Body of pancreas (tissue), 4 donors: ENCODE measurements around the gene CDR2. TPM values are rescaled to one million over a fixed set of nuclear protein-coding genes. Genes with fewer than 3 reads are reported as not detected.

Experiments used
- ATAC-seq: fragments of 150-250 bp; one replicate; pipeline ENCODE4 v1.9.1; 2016
- DNase-seq, 4 donors: peaks; one replicate each; pipeline ENCODE4 v3.0.0-alpha.2; 2019
- H3K27ac ChIP-seq, 4 donors: fragments of 200-600 bp; sonication (generic); 1 replicate in 3 of 4; 2 replicates in 1 of 4; pipeline versions ENCODE4 v1.5.1 to v1.6.1; 2016 to 2019; ENCODE audit warnings: mild to moderate bottlenecking in 1 of 4, mixed read lengths in 1 of 4, moderate library complexity in 1 of 4
- H3K27me3 ChIP-seq, 2 donors: fragments of 200-600 bp; sonication (generic); one replicate each; pipeline ENCODE4 v1.6.0; 2016; ENCODE audit warnings: mild to moderate bottlenecking in 1 of 2
- H3K36me3 ChIP-seq, 2 donors: fragments of 200-600 bp; sonication (generic); replicated peaks in 1 of 2; 2 replicates each; pipeline ENCODE4 v1.5.1; 2016; ENCODE audit warnings: low read depth in 2 of 2; ENCODE audit not compliant: insufficient read depth in 1 of 2
- H3K4me1 ChIP-seq: fragments of 200-600 bp; sonication (generic); one replicate; pipeline ENCODE4 v1.6.0; 2016
- H3K4me3 ChIP-seq, 2 donors: fragments of 200-600 bp; sonication (generic); 1 replicate in 1 of 2; 2 replicates in 1 of 2; pipeline ENCODE4 v1.5.1; 2016 to 2019
- H3K9me3 ChIP-seq, 3 donors: fragments of 200-600 bp; sonication (generic); 1 replicate in 2 of 3; 2 replicates in 1 of 3; pipeline ENCODE4 v1.5.1; 2016
- POLR2A ChIP-seq, 3 donors: fragments of 450-650 bp; IDR thresholded peaks; one replicate each; pipeline ENCODE4 v1.6.1; 2016; ENCODE audit warnings: antibody characterized with exemption in 3 of 3, mild to moderate bottlenecking in 2 of 3
- WGBS, 2 donors: methylation state at CpG; one replicate each; pipeline ENCODE4 v1.1.5; 2017; 5-methylcytosine and 5-hydroxymethylcytosine counted together
- intact Hi-C: fragments of 100-400 bp; cut with DNase I; formaldehyde crosslinking; loops from one replicate; pipeline ENCODE4 v1.15.1; 2023
- total RNA-seq, 2 donors: library from RNA; depleted of rRNA; stranded (reverse); fragments of >200 nt; gene quantifications; one replicate each; pipeline ENCODE4 v1.1.0, GENCODE V29; 2016
- TF ChIP-seq, protein P1 (sequence below), 7 experiments: fragments of 450-650 bp in 4 of 7; fragments of 200-600 bp in 3 of 7; sonication (generic) in 3 of 7; IDR thresholded peaks; one replicate each; pipeline ENCODE4 v1.5.1; 2016 to 2019; ENCODE audit warnings: antibody characterized with exemption in 7 of 7

CDR2 gene
- total RNA-seq, 2 donors from 2014 or later: 15.8 to 16.8 TPM

DNA sequence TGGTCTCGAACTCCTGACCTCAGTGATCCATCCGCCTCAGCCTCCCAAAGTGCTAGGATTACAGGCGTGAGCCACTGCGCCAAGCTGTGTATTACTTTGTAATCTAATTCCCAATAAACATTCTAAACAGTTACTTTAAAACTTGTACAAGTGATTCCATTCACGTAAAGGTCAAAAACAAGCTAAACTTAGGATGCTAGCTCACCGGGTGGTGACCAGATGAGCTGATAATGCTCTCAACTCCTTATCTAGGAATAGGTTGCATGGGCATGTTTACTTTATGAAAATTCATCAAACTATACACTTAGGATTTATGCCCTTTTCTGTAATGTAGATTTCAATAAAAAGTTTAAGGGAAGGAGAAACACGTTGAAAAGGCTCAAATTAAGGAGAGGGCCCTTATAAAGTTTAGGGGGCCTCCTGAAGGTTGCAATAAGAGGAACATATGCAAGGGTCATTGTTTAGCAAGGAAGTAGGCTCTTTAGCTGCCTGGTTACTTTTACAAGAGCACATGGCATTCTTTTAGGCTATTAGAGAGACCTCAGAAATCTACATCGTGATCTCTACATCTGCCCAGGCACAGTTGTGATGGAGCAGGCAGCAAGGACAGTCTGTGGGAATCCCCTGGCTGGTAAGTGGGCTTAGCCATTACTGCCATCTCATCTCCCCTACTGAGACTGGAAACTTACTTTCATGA lies 13.3 kb downstream of the CDR2 start:
- no peak overlapping the region for H3K27ac ChIP-seq
- H3K4me3 ChIP-seq: no peak overlapping the region
- H3K4me1 ChIP-seq: no peaks in the 10 kb centered on the region
- WGBS, 2 donors: 80 to 82% methylated on average over 8 of the region's 8 CpGs
- TF ChIP-seq, protein P1, sequence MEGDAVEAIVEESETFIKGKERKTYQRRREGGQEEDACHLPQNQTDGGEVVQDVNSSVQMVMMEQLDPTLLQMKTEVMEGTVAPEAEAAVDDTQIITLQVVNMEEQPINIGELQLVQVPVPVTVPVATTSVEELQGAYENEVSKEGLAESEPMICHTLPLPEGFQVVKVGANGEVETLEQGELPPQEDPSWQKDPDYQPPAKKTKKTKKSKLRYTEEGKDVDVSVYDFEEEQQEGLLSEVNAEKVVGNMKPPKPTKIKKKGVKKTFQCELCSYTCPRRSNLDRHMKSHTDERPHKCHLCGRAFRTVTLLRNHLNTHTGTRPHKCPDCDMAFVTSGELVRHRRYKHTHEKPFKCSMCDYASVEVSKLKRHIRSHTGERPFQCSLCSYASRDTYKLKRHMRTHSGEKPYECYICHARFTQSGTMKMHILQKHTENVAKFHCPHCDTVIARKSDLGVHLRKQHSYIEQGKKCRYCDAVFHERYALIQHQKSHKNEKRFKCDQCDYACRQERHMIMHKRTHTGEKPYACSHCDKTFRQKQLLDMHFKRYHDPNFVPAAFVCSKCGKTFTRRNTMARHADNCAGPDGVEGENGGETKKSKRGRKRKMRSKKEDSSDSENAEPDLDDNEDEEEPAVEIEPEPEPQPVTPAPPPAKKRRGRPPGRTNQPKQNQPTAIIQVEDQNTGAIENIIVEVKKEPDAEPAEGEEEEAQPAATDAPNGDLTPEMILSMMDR (IDR thresholded peaks at IDR 0.05): no peak
- TF ChIP-seq POLR2A (IDR thresholded peaks at IDR 0.05): no peak
- DNase-seq: no peak
- ATAC-seq: no peak
- no peaks in the 10 kb centered on the region for H3K27me3 ChIP-seq
- intact Hi-C loops: no loop called here
- H3K36me3 ChIP-seq: peaks cover 0 to 7% of the 10 kb centered on the region in 2 donors
- no peaks in the 10 kb centered on the region for H3K9me3 ChIP-seq

DNA sequence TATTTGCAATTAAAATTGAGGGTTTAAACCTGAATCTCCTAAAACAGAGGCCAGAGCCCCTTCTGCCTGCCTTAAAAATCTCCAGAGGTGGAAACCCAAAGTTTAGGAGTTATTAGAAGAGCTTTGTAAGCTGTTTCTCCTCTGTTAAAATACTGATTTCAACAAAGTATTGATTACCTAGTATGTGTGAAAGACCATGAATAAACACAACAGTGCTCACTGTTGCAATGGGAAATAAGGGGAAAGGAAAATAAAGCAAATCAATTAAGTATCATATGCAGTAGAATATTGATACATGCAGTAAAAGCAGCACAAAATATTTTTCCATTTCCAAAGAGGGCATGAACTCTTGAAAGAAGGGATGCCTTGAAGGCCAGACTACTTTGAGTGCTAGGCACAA lies 14.7 kb downstream of the CDR2 start:
- H3K36me3 ChIP-seq: peaks cover 0 to 6% of the 10 kb centered on the region in 2 donors
- no peak for TF ChIP-seq POLR2A (IDR thresholded peaks at IDR 0.05)
- TF ChIP-seq, protein P1 (IDR thresholded peaks at IDR 0.05): no peak
- no peak overlapping the region for H3K27ac ChIP-seq
- no peaks in the 10 kb centered on the region for H3K9me3 ChIP-seq
- intact Hi-C loops: no loop called here
- H3K4me1 ChIP-seq: no peaks in the 10 kb centered on the region
- ATAC-seq (no peak), DNase-seq (no peak)
- H3K4me3 ChIP-seq: no peak overlapping the region
- no peaks in the 10 kb centered on the region for H3K27me3 ChIP-seq

DNA sequence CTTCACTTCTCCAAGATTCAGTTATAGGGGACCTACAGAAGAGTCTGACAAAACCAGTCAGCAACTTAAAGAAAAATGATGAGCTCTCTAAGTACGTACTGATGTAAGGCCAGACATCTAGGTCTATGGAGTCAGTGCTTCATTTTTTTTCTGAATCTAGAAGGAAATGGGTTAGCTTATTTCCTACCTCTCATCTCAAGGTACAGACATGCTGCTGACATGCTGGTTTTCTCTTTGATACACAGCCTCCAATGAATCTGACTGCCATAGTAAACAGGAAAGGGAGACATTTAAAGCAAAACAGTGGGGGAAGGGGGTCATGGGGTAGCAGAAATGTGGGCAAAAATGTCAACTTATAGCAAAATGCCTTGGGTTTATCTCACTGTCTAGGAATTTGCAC lies 16.4 kb downstream of the CDR2 start:
- no peak overlapping the region for H3K4me3 ChIP-seq
- no peak for DNase-seq
- WGBS, 2 donors: 74 to 88% methylated on average over 1 of the region's 1 CpG
- H3K27ac ChIP-seq: peak overlapping the region in 1 of 4 donors; percentile 21
- H3K9me3 ChIP-seq: no peaks in the 10 kb centered on the region
- ATAC-seq: no peak
- intact Hi-C loops: no loop called here
- TF ChIP-seq POLR2A (IDR thresholded peaks at IDR 0.05): no peak
- TF ChIP-seq, protein P1 (IDR thresholded peaks at IDR 0.05): no peak
- peaks cover 15% of the 10 kb centered on the region for H3K4me1 ChIP-seq
- H3K27me3 ChIP-seq: no peaks in the 10 kb centered on the region
- peaks cover 0 to 2% of the 10 kb centered on the region in 2 donors for H3K36me3 ChIP-seq

DNA sequence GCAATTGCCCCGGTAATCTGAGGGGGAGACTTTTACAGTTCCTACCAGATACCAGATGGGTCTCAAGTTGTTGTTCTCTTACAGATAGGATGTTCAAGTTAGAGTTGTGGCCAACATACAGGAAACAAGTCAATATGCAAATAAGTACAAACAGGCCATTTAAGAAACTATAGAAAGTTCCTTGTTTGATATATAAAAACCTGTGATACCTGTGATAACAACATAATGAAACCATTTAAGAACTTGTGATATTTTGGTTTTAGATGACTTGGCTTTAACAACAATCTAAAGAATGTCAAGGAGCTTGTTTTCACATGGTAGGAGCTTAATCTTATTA lies 16.8 kb downstream of the CDR2 start:
- intact Hi-C loops: no loop called here
- DNase-seq (no peak), ATAC-seq (no peak)
- Histone ChIP-seq H3K4me1 (peaks cover 15% of the 10 kb centered on the region), H3K27me3 (no peaks in the 10 kb centered on the region), H3K9me3 (no peaks in the 10 kb centered on the region), H3K27ac (no peak overlapping the region), H3K36me3 (peaks cover 0 to 2% of the 10 kb centered on the region in 2 donors), H3K4me3 (no peak overlapping the region)
- WGBS, 2 donors: 74 to 94% methylated on average over 1 of the region's 1 CpG
- TF ChIP-seq, protein P1 (IDR thresholded peaks at IDR 0.05): no peak
- no peak for TF ChIP-seq POLR2A (IDR thresholded peaks at IDR 0.05)
